Stimulated activated effector memory CD8-positive, alpha-beta T cell treated with anti-CD3 and anti-CD28 coated beads, Interleukin-12 subunit alpha, Interleukin-12 subunit beta, amount 100 ng/mL, for 72 hours (primary cell): ENCODE measurements around the gene TOMM34.

ENCODE experiments used
- ATAC-seq: fragments of 150-1000 bp; cut with Tn5 transposase; 2 replicates; pipeline ENCODE4 v1.10.0; 2021
- DNase-seq, 2 donors: peaks; one replicate each; pipeline ENCODE4 v3.0.0; 2021 to 2022; ENCODE audit warnings: low spot score in 2 of 2
- H3K27ac Mint-ChIP-seq: one replicate; pipeline ENCODE4 v1.8.0; 2022; ENCODE audit warnings: mild to moderate bottlenecking, mixed read lengths
- H3K36me3 Mint-ChIP-seq: one replicate; pipeline ENCODE4 v1.8.0; 2022; ENCODE audit warnings: mild to moderate bottlenecking, mixed read lengths
- H3K4me1 Mint-ChIP-seq: one replicate; pipeline ENCODE4 v1.8.0; 2022; ENCODE audit warnings: mixed read lengths
- H3K4me3 Mint-ChIP-seq: one replicate; pipeline ENCODE4 v1.8.0; 2022; ENCODE audit warnings: mild to moderate bottlenecking, mixed read lengths
- H3K9me3 Mint-ChIP-seq: one replicate; pipeline ENCODE4 v1.8.0; 2022; ENCODE audit warnings: mixed read lengths

Gene TOMM34

DNA sequence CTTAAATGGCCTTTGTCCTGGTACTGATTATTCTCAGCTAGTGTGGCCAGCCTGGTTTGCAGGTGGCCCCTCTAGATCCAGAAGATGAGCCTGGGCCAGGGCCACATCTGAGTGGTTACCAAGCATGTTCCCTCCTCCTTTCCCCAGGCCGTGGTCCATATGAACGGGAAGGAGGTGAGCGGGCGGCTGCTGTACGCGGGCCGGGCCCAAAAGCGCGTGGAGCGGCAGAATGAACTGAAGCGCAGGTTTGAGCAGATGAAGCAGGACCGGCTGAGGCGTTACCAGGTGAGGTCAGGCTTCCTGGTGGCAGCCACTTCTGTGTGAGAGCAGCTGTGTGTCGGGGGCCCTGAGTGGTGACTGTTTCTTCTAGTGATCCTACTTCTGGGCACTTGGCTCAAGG, 38.8 kb downstream of the TOMM34 start:
- Mint-ChIP-seq H3K9me3 (no peaks in the 10 kb centered on the region), H3K4me1 (no peaks in the 10 kb centered on the region), H3K27ac (no peak overlapping the region), H3K4me3 (no peak overlapping the region), H3K36me3 (peaks cover 62% of the 10 kb centered on the region)
- DNase-seq (no peak), ATAC-seq (no peak)

DNA sequence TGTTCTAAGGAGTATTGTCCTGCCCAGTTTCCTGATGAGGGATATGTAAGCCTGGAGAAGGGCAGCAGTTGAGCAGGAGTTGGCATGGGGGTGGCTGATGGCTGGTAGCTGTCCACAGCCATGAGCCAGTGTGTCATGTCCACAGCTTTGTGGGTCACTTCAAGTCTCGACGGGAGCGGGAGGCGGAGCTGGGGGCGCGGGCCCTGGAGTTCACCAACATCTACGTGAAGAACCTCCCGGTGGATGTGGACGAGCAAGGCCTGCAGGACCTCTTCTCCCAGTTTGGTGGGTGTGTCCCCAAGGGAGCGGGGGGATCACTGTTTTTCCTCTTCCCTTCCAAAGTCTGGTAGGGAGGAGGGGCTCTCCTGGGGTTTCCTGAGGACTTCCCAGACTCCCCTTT, 41.4 kb downstream of the TOMM34 start:
- ATAC-seq (no peak), DNase-seq (no peak)
- Mint-ChIP-seq H3K9me3 (no peaks in the 10 kb centered on the region), H3K4me1 (peaks cover 8% of the 10 kb centered on the region), H3K36me3 (peaks cover 64% of the 10 kb centered on the region), H3K4me3 (no peak overlapping the region), H3K27ac (no peak overlapping the region)

- H3K4me1 Mint-ChIP-seq, result peaks cover 8% of the 10 kb centered on the region
- DNase-seq (no peak), ATAC-seq (no peak)
- peaks cover 63% of the 10 kb centered on the region for H3K36me3 Mint-ChIP-seq
- H3K9me3 Mint-ChIP-seq, result no peaks in the 10 kb centered on the region
- H3K4me3 Mint-ChIP-seq, result no peak overlapping the region
- H3K27ac Mint-ChIP-seq, result no peak overlapping the region
Measured at GRCh38 chr20:44918342-44918741, 41.9 kb downstream of the TOMM34 start.

DNA sequence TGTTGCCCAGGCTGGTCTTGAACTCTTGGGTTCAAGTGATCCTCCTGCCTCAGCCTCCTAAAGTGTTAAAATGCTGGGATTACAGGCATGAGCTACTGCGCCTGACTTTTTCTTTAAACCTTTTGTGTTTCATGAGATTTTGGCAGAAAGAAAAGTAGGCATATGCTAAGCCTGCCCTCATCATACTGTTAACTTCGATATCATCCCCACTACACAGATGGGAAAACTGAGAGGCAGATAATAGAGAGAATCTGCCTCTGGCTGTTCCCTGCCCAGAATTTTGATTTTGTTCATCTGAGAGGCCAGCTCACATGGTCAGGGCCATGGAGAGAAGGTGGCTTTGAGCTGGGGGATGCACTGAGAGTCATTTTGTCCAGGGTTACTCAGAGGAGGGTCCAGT, 42.8 kb downstream of the TOMM34 start:
- no peak for ATAC-seq
- Mint-ChIP-seq H3K36me3 (peaks cover 63% of the 10 kb centered on the region), H3K4me1 (peaks cover 8% of the 10 kb centered on the region)

GRCh38 chr20:44916586-44916985, 43.6 kb downstream of the TOMM34 start:
- Mint-ChIP-seq H3K9me3 (no peaks in the 10 kb centered on the region), H3K4me1 (peaks cover 8% of the 10 kb centered on the region), H3K36me3 (peaks cover 56% of the 10 kb centered on the region), H3K27ac (no peak overlapping the region), H3K4me3 (no peak overlapping the region)
- DNase-seq (no peak), ATAC-seq (no peak)

More for the DNA sequence above, 42.8 kb downstream of the TOMM34 start:
- Mint-ChIP-seq H3K9me3 (no peaks in the 10 kb centered on the region), H3K27ac (no peak overlapping the region), H3K4me3 (no peak overlapping the region)
- DNase-seq, result no peak

DNA sequence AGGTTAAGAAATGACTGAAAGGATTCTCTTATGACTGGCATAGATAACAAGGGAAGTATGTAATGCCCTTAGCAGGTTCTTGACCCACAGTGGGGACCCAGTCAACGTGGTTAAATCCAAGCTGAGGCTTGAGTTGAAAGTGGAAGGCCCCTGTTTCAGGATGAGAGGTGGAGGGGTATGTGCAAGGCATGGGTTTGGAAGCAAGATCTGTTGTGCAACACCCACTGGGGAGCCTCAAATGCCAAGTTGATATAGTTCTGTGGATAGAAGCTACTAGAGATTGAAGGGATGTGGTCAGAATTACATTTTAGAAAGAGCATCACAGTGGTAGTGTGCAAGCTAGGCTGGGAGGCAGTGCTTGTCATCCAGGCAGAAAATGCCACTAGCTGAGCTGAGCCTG, 45.3 kb downstream of the TOMM34 start:
- Mint-ChIP-seq H3K36me3 (peaks cover 62% of the 10 kb centered on the region), H3K9me3 (no peaks in the 10 kb centered on the region), H3K4me3 (no peak overlapping the region), H3K27ac (no peak overlapping the region), H3K4me1 (peaks cover 8% of the 10 kb centered on the region)
- peak in 1 of 2 donors; percentile 60 for DNase-seq
- peak; percentile 64 for ATAC-seq

DNA sequence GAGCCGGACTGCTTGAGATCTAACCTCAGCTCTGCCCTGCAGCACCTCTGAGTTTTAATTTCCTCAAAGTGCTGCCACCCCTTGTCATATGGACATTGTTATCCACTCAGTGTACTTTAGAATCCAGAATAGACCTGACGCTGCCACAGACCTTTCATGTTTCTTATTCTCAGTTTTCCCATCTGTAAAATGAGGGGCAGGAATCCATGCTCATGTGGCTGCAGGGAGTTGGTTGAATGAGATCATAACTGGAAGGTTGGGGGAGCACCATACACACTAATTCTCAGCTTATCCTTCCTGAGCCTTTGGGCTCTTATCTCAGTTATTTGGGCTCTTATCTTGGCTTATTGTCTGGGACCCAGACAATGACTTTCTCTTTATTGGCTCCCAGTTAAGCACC, 48.0 kb downstream of the TOMM34 start:
- Mint-ChIP-seq H3K36me3 (peaks cover 75% of the 10 kb centered on the region), H3K9me3 (no peaks in the 10 kb centered on the region), H3K27ac (no peak overlapping the region), H3K4me3 (no peak overlapping the region), H3K4me1 (peaks cover 21% of the 10 kb centered on the region)
- ATAC-seq (no peak), DNase-seq (no peak)

DNA sequence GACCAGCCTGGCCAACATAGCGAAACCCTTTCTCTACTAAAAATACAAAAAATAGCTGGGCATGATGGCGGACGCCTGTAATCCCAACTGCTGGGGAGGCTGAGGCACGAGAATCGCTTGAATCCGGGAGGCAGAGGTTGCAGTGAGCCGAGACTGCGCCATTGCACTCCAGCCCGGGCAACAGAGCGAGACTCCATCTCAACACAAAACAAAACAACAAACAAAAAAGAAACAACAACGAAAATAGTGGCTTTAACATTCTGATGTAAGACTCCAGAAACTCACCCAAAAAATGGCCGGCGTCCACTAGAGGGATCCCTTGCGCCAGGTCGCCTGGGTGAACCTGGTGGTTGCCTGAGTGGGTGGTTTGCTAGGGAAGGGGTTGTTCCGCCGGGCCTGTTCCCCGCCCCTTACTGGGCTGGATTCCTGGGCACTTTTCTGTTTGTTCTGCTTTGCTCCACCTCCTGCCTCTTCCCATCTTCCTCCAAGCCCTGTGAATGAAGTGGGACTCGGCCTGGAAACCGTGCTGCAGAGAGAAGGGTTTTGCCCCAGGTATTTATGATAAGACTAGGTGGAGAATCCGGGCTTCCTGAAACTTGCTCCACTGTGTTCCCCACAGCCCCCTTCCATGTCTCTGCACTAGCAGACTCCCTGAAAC, 48.8 kb downstream of the TOMM34 start:
- peaks cover 76% of the 10 kb centered on the region for H3K36me3 Mint-ChIP-seq
- H3K4me1 Mint-ChIP-seq, result peaks cover 21% of the 10 kb centered on the region
- DNase-seq, result peak; percentile 13 to 63
- no peaks in the 10 kb centered on the region for H3K9me3 Mint-ChIP-seq
- no peak for ATAC-seq
- H3K27ac Mint-ChIP-seq, result no peak overlapping the region
- H3K4me3 Mint-ChIP-seq, result peak overlapping the region; percentile 83

GRCh38 chr20:44910690-44911262, 49.4 kb downstream of the TOMM34 start:
- no peak for ATAC-seq
- Mint-ChIP-seq H3K36me3 (peaks cover 76% of the 10 kb centered on the region), H3K9me3 (no peaks in the 10 kb centered on the region), H3K4me3 (peak overlapping the region; percentile 83), H3K4me1 (peaks cover 21% of the 10 kb centered on the region), H3K27ac (peak overlapping the region; percentile 71)
- DNase-seq, result peak in 1 of 2 donors; percentile 53

DNA sequence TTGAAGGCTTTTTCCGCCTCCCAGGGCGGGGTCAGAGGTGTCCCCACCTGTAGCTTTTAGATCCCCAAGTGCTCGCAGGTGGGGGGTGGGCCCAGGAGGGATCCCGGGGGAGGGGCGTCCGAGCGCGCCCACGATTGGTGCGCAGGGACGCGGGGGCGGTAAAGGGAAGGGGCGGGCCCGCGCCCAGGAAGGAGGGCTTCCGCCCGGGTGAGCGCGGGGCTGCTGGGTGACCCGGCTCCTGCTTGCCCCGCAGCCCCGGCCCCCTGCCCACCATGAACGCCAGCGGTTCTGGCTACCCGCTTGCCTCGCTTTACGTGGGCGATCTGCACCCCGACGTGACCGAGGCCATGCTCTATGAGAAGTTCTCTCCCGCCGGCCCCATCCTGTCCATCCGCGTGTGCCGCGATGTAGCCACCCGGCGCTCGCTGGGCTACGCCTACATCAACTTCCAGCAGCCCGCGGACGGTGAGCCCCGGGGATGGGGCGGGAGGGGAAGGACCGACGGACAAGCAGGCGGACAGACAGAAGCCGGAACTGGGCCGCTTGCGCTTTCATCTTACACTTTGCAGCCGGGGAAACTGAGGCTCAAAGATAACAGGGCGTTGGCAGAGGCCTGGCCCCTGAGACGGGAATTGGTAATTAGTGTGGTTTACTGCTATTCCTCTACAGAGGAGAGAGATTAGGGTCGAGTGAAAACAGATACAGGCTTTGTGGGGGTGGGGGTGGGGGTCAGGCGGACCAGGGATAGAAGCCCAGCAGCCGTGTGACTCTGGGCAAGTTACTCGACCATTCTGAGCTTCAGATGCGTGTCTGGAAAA, 50.1 kb downstream of the TOMM34 start, which contains the start of gene PABPC1L:
TSS of gene PABPC1L (plus strand) at position 189 of the 818 bp plus-strand sequence. CDS start at position 273, 84 bp downstream.
- H3K9me3 Mint-ChIP-seq, result no peaks in the 10 kb centered on the region
- H3K27ac Mint-ChIP-seq, result peak within 1 kb of the TSS; percentile 71
- peaks cover 18% of the 10 kb centered on the region for H3K4me1 Mint-ChIP-seq
- peak; percentile 92 for ATAC-seq
- DNase-seq, result peak; percentile 69 to 84
- peak within 1 kb of the TSS; percentile 83 for H3K4me3 Mint-ChIP-seq
- H3K36me3 Mint-ChIP-seq, result peaks cover 76% of the 10 kb centered on the region

GRCh38 chr20:44908987-44909871, 51.0 kb downstream of the TOMM34 start:
- peaks cover 80% of the 10 kb centered on the region for H3K36me3 Mint-ChIP-seq

GRCh38 chr20:44904377-44904776, 55.8 kb downstream of the TOMM34 start:
- Mint-ChIP-seq H3K9me3 (no peaks in the 10 kb centered on the region), H3K27ac (no peak overlapping the region), H3K36me3 (peaks cover 95% of the 10 kb centered on the region), H3K4me1 (peaks cover 26% of the 10 kb centered on the region), H3K4me3 (no peak overlapping the region)
- ATAC-seq, result no peak
- DNase-seq, result no peak

More at GRCh38 chr20:44908987-44909871, 51.0 kb downstream of the TOMM34 start:
- no peaks in the 10 kb centered on the region for H3K9me3 Mint-ChIP-seq
- peaks cover 12% of the 10 kb centered on the region for H3K4me1 Mint-ChIP-seq
- ATAC-seq (no peak), DNase-seq (no peak)
- H3K4me3 Mint-ChIP-seq, result peak overlapping the region; percentile 83
- peak overlapping the region; percentile 71 for H3K27ac Mint-ChIP-seq

- ATAC-seq (peak; percentile 55), DNase-seq (no peak)
- no peaks in the 10 kb centered on the region for H3K9me3 Mint-ChIP-seq
- H3K4me3 Mint-ChIP-seq, result no peak overlapping the region
- H3K4me1 Mint-ChIP-seq, result peaks cover 33% of the 10 kb centered on the region
- H3K36me3 Mint-ChIP-seq, result peaks cover 84% of the 10 kb centered on the region
- H3K27ac Mint-ChIP-seq, result peak overlapping the region; percentile 90
Measured at GRCh38 chr20:44901974-44902373, 58.2 kb downstream of the TOMM34 start.

DNA sequence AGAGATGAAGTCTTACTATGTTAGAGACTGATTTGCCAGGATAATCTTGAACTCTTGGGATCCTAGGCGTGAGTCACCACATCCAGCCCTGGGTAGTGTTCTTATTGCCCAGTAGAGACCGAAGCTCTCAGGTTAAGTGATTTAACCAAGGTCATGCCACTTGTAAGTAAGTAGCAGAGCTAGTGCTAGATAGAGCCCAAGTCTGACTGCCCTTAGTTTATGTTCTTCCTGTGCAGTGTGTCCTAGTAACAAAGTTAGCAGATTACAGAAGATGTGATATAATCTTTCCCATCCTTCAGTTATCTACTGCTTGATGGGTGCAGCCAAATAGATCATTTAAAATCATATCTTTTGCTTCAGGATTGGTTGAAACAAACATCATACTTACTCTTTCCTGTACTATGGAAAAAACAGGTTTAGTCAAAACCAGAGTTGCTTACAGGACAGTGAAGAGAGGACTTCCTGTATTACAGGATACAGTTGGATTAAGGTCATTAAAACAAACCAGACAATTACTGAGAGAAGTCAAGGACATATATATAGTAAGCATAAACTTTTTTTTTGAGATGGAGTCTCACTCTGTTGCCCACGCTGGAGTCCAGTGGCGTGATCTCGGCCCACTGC, 59.9 kb downstream of the TOMM34 start:
- Mint-ChIP-seq H3K9me3 (no peaks in the 10 kb centered on the region), H3K27ac (peak overlapping the region; percentile 90), H3K4me1 (peaks cover 50% of the 10 kb centered on the region), H3K4me3 (peak overlapping the region; percentile 19), H3K36me3 (peaks cover 73% of the 10 kb centered on the region)
- ATAC-seq, result peak; percentile 71
- DNase-seq, result no peak
